ENCODE results near the gene DSCAML1.

DNA sequence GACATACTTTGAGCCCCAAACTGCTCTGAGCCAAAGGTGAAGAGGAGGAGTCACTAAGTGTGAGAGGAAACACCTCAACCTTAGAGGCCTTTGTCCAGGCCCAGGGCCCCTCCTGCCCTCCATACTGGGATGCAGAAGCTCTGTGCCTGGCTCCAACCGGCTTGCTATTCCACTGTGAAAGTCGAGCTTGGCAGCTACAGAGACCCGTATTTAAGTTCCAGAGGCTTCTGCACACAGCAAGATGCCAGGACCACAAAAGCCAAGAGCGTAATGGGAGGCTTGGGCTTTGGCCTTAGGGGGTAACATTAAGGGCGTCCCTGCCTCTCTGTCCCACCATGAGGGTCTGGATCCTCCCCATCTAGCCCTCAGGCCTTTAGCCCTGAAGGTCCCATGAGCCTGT, 31.9 kb downstream of the DSCAML1 start:
- TF ChIP-seq, protein P1, sequence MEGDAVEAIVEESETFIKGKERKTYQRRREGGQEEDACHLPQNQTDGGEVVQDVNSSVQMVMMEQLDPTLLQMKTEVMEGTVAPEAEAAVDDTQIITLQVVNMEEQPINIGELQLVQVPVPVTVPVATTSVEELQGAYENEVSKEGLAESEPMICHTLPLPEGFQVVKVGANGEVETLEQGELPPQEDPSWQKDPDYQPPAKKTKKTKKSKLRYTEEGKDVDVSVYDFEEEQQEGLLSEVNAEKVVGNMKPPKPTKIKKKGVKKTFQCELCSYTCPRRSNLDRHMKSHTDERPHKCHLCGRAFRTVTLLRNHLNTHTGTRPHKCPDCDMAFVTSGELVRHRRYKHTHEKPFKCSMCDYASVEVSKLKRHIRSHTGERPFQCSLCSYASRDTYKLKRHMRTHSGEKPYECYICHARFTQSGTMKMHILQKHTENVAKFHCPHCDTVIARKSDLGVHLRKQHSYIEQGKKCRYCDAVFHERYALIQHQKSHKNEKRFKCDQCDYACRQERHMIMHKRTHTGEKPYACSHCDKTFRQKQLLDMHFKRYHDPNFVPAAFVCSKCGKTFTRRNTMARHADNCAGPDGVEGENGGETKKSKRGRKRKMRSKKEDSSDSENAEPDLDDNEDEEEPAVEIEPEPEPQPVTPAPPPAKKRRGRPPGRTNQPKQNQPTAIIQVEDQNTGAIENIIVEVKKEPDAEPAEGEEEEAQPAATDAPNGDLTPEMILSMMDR (IDR thresholded peaks at IDR 0.05) = no peak
- no peak for TF ChIP-seq POLR2A (IDR thresholded peaks at IDR 0.05)

Data from uterus (tissue), 2 donors.